ENCODE data around the gene MSRB2. TPM values are rescaled to one million over a fixed set of nuclear protein-coding genes. Genes with fewer than 3 reads are reported as not detected.
"Not testable (repeated sequence)": the region's sequence is repeated elsewhere in the genome, so short reads cannot be mapped to it uniquely, and the experiment has no call there.

MSRB2 gene
- total RNA-seq, 1 experiment from 2014 or later: 25.1 TPM

- not testable (repeated sequence) for DNase-seq (ENCODE audit: low read depth)
Measured at GRCh38 chr10:23070092-23070912, 25.1 kb upstream of the MSRB2 start.

DNA sequence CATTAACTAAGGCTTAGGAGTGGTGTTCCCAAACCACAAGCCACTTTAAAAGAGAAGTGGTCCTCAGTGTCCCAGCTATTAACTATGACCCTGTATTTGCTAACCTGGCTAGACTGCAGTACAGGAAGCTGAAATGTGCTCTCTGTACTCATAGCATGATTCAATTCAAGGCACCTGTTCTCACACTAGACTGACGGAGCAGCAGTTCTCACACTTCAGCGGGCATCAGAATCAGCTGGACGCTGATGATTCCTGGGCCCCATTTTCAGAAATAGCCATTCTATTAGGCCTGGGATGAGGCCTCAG lies 24.5 kb upstream of the MSRB2 start:
- DNase-seq (ENCODE audit: low read depth): no peak

DNA sequence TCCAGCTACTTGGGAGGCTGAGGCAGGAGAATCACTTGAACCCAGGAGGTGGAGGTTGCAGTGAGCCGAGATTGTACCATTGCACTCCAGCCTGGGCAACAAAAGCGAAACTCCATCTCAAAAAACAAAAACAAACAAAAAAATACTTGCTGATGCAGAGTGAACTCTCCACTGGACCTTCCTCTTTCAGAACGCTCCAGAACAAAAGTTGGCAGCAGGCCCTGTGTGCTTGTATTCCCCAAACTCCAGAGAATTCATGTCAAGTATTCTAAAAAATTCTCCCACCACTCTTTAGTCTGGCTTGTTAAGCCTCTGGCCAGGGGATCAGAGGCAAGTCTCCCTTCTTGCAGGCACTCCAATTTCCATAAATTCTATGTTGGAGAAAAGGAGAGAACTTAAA lies 22.8 kb upstream of the MSRB2 start:
- DNase-seq (ENCODE audit: low read depth): not testable (repeated sequence)

GRCh38 chr10:23073527-23073926 lies 21.9 kb upstream of the MSRB2 start:
- no peak for DNase-seq (ENCODE audit: low read depth)

- no peak for DNase-seq (ENCODE audit: low read depth)
Measured at GRCh38 chr10:23075672-23076071, 19.7 kb upstream of the MSRB2 start.

DNA sequence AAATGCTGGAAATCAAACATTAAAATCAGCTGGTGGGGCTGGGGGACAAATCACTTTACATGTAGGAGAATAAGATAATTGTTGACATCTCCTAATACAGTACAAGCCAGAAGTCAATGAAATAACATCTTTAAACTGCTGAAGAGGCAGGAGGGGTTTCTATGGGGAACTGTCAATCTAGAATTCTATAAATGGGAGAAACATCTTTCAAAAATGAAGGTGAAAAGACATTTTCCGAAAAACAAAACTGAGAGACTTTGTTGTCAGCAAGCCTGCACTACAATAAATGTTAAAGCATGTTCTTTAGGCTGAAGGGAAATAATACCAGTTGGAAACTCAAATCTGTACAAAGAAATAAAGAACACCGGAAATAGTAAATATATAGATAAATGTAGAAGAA lies 17.3 kb upstream of the MSRB2 start:
- no peak for DNase-seq (ENCODE audit: low read depth)

DNA sequence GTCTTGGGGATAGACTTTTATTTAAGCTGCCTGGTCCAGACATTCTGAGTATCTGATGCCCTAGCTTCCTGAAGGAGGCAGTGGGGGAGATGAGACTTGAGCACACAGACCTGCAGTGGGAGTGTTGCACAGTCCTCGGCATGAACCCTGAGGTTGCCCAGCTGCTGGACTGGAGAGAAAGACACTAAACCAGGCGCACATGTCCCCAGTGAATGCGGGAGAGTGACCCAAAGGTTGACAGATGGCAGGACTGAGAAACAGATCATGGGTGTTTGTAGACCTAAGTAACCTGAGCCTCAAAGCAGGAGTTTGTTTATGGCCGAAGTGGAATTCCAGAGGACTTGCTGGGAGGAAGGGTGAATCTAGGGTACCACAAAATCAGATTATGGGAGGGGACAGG lies 15.7 kb upstream of the MSRB2 start:
- no peak for DNase-seq (ENCODE audit: low read depth)

- no peak for DNase-seq (ENCODE audit: low read depth)
Measured at GRCh38 chr10:23080262-23080661, 15.1 kb upstream of the MSRB2 start.

DNA sequence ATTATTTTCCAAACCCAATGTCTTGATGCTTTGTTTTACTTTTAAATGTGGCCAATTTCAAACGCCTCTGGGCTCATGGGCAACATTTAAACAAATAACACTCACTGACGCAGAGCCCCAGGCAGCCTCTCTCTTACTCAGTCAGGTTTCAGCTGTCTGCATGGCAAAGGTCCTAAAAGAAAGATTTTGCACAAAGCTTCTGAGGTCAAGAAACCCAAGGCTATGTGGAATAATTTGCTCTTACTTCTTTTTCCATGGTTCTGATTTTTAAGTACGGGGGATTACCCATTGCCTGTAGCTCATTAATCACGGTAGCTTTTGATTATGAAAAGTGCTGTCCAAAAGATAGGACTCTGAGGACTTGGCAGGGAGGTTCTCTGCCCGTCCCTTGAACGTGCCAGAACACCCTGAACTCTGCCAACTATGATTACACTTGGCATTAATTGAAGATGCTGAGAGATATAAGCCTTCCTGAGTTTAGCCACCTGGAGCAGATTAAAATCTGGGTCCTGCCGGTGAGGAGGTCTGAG lies 14.1 kb upstream of the MSRB2 start:
- peak; percentile 37 for DNase-seq (ENCODE audit: low read depth)

- peak; percentile 19 for DNase-seq (ENCODE audit: low read depth)
Measured at GRCh38 chr10:23081891-23082290, 13.5 kb upstream of the MSRB2 start.

DNA sequence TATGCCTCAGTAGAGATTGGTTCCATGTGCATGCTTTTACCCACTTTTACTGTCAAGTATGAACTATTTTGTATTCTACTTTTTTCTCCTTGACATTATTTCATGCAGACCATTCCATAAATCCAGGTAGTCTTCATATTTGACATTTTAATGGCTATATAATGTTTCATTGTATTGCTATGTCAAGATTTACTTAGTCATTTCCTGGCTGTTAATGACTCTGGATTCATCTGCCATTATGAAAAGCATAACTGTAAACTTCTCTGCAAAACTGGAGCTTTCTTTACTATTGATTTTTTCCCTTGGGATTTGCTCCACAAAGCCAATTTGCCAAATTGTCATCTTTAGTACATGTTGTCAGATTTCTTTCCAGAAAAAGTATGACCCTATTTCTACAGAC lies 6.8 kb upstream of the MSRB2 start:
- no peak for DNase-seq (ENCODE audit: low read depth)

- peak; percentile 24 for DNase-seq (ENCODE audit: low read depth)
Measured at GRCh38 chr10:23094786-23095403, 484 bp upstream of the MSRB2 start.

- peak; percentile 51 for DNase-seq (ENCODE audit: low read depth)
Measured at GRCh38 chr10:23095966-23096801, 805 bp downstream of the MSRB2 start.

DNA sequence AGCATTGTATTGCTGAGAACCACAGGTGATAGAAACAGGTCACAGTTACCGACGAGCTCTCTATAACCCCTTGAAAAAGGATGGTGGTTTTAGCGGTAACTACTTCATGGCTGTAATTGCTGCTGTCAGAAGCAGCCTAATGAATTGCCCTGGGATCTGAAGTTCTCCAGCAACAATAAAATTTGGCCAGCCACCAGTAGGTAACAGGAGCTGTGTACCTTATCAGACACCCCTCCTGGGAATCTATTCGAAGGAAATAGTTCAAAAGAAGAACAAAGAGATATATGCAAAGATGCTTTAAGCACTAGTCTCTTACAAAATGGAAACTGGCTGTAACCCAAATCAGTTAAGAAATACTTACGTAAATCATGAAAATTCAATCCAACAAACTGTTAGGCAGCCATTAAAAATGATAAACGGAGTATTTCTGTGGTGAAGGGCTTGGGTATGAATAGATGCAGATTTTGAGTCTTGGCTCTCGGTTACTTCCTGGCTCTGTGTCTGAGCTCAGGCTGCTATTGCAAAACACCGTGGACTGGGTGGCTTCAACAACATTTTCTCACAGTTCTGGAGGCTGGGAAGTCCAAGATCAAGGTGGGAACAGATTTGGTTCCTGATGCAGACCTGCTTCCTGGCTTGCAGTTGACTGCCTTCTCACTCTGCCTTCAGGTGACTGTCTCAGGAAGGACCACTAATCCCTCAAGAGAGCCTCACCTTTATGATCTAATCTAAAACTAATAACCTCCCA lies 1.6 kb downstream of the MSRB2 start:
- DNase-seq (ENCODE audit: low read depth): peak; percentile 58

DNA sequence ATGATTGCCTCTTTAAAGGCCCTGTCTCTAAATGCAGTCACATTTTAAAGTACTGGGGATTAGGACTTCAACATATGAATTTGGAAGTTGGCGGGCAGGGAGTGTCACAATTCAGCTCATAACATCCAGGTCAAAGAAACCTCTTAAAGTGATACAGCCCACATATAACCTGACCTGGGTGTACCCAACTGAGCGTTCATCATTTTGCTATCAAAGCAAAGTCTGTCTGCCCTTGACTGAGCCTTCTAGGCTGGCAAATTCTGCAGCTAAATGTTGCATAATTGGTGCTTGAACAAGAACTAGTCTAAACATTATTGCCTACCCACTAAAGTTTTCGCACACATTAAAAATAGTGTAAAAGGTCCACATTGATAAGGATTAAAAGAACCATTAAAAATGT lies 3.7 kb downstream of the MSRB2 start:
- DNase-seq (ENCODE audit: low read depth): no peak

DNA sequence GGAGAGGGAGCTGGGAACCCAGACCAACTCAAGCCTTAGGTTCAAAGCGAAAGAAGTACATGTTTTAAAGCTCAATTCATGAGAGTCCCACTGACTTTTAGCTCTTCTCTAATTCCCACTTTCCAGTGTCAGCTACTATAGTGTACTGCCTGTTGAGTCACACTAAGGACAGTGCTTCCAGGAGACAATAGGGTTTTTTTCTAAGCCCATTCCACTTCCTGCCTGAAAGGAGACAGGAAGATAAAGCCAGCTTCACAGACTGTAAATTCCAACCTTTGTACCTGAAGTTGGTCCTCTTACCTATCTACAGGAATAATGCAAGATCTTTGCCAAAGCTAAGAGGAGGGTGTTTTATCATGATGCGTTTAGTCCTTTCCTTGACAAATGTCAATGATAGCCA lies 4.4 kb downstream of the MSRB2 start:
- DNase-seq (ENCODE audit: low read depth): peak; percentile 28

GRCh38 chr10:23100331-23101030 lies 5.1 kb downstream of the MSRB2 start:
- DNase-seq (ENCODE audit: low read depth): no peak

- DNase-seq (ENCODE audit: low read depth): no peak
Measured at GRCh38 chr10:23106331-23107072, 11.1 kb downstream of the MSRB2 start.

DNA sequence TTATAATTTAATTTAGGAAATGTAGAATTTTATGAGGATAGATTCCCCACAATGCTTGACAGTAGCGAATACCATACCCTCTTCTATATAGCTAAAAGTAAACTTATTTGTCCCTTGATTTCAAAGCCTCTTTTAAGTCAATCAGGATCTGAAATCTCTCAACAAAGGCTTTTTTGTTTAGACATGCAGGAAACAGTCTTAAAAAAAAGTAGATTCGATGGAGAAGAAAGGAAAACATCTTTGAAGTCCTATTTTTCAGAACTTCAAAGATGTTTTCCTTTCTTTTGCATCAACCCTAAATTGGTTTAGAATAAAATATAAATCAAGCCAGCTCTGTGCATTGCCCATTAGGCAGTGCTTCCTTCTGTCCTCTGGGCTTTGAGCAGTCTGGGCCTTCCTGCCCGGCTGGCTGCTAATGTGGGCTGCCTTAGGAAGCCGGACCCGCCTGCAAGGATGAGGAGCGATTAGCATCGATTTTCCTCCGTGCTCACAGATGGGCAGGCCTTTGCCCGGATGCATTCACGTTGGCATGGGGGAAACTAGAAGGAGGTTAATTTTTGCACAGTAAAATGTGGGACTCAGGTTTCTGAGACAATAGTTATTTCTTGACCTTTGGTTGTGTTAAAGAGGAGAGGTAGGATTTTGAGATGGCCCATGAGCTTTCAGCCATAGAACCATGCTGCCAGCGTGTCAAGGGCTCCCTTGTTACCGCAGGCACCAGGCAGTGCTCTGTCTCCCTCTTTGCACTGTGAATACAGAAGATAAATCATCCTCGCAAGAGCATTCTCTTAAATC lies 15.5 kb downstream of the MSRB2 start:
- no peak for DNase-seq (ENCODE audit: low read depth)
